HG03175 (cell line): Measurements from ENCODE around the gene CYP27C1.
A peak's percentile ranks its signal among the peaks of the same experiment; 100 is the strongest.
"Not testable (repeated sequence)": the region's sequence is repeated elsewhere in the genome, so short reads cannot be mapped to it uniquely, and the experiment has no call there.

Experiments used
- ATAC-seq: cut with Tn5 transposase; IDR thresholded peaks from one replicate; pipeline ENCODE4 v1.9.1; 2021; ENCODE audit warnings: mild to moderate bottlenecking, moderate library complexity; ENCODE audit not compliant: unreplicated experiment

CYP27C1 gene

DNA sequence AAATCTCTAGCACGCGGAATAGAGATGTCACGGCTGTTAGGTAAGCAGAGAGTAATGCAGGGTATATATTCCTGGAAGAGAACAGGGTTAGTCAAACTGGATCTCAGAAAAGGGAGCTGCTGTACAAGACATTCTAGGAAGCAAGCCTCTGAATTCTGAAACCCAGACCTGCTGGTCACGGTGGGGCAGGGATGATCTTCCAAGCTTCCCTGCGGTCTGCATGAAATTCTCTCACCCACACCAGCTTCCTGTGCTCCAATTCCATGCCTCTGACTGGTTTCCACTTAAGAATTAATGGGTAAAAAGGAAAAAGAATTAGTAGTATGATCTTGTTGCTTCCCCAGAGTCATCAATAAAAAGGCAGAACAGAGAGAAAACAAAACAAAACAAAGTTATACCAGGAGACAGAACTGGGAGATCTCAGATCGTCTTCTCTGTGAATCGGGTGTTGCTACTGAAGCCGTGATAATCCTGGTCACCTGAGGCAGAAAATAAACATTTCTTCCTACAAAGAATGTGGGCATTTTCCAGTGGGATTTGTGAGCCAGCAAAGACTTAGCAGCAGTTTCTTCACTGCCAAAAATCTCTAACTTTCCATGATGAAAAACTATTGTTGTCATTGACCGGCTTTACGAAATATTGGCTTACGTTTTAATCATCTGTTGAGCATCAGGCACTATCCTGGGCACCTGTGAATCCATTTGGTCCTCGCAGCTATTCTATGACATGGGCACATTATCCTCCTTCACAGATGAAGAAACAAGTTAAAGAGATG is 5.3 kb upstream of the CYP27C1 start:
- ATAC-seq = no peak

DNA sequence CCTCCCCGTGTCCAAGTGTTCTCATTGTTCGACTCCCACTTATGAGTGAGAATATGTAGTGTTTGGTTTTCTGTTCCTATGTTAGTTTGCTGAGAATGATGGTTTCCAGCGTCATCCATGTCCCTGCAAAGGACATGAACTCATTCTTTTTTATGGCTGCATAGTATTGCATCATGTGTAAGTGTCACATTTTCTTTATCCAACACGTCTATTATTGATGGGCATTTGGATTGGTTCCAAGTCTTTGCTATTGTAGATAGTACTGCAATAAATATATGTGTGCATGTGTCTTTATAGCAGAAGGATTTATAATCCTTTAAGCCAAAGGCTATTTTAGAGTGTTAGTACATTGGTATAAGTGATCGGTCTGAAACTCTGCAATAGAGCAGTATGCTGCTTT is 4.0 kb upstream of the CYP27C1 start:
- not testable (repeated sequence) for ATAC-seq

DNA sequence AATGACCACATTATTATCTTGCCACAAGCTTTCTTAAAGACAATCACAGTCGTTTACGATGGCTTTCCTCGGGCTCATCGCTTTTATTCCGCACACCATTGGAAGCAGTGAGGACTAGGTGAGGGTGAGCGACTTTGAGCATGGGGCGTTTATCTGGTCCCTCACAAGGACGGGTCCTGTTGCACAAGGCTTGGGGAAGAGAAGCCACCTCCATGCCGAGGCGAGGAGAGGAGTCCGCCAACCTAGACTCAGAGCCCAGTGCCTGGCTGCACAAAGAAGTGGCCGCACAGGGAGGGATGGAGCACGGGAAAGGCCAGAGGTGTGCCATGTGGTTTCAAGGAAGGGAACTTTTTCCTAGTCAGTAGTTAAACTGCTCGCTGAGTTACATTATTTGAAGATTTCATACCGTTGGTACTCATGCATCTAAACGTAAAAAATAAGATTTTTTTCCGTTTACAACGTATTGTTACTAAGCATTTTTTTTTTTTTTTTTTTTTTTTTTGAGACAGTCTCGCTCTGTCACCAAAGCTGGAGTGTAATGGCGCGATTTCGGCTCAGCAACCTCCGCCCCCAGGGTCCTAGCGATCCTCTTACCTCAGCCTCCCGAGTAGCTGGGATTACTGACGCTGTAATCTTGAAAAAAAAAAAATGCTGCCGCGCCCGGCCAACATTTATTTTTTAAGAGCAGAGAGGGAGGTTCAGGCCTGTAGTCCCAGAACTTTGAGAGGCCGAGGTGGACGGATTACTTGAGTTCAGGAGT is 849 bp upstream of the CYP27C1 start:
- no peak for ATAC-seq

DNA sequence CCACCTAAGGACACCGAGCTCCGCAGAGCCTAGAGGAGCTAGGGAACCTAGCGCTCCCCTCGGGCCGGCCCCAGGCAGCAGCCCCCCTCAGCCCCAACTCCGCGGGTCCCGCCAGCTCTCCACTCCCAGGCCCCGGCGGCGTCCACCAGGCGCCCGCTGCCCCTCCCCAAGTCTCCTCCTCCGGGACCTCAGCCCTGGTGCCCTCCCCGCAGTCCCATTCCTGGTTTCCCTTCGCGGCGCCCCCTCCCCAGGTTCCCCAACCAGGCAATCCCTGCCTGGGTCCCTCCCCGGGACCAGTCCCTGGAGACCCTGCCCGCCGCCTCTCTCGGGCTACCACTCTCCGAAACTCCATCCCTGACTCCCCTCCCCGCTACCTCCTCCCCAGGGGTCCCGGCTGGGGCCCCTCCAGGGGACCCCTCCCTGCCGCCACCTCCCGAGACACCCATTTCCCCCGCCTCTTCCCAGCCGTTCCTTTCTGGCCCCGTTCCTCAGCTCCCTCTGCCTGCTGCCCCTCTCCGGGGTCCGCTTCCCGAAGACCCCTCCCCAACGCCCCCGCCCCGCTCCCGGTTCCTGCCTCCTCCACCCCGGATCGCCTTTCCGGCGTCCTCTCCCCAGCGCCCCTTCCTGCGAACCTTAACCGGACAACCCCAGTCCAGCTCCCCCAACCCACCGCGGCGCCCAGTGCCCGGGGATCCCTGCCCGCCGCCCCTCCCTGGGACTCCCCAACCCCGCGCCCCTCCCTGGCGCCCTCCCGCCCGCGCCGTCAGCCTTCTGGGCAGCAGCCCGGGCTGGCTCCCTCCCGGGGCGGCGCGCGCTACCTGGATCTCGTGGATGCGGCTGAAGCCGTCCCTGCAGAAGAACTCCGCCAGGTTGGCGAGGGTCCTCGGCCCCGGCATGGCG is 678 bp downstream of the CYP27C1 start:
- ATAC-seq = no peak

DNA sequence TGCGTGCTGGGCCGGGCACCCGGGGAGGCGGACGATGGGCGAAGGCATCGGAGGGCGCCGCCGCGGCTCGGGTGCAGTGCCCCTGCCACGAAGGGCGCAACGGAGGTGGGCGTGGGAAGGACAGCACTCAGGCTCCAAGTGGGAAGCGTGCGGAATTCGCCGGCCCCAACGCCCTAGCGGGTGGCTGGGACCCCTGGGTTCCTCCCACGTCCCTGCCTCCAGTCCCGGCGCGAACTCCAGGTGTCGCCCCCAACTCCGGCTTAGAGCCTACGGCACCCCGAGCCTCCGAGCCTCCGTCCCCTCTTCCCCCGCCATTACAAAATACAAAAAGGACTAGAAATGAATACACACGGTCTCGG is 1.3 kb downstream of the CYP27C1 start:
- no peak for ATAC-seq

DNA sequence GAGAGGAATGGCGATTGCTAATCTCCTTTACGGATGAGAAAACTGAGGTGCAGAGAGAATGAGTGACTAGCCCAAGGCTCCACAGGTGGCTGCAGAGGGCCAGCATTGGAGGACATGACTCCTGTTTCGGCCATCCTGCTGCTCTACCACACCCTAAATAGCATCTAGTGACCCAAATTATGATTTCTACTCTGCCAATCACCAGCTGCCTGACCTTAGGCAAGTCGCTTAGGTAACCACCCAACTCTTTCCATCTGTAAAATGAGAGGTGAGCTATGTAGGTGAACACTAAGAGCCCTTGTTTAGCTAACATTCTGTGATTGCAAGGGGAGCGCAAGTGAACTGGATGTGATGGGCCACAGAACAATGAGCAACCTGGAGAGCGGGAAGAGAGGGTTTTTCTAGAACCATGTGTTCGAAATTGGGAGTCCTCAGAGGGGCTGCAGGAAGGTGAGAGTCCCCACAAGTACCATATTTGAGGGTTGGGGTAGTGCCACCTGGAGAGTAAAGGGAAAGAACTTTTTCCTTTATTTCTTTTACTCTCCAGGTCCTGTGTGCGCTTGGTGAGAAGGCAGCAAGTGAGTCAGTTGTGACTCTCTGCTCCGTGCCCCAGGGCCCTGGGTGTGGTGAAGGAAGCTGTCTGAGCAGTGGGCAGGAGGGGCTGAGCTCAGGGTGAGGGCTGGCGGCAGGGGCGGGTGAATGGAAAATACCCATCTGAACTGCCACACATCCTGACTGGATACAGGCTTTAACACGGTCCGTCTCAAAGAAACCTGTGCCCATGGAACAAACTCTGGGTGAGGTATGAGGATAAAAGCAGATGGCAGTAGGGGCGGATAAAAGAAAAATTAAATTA is 2.4 kb downstream of the CYP27C1 start:
- no peak for ATAC-seq

DNA sequence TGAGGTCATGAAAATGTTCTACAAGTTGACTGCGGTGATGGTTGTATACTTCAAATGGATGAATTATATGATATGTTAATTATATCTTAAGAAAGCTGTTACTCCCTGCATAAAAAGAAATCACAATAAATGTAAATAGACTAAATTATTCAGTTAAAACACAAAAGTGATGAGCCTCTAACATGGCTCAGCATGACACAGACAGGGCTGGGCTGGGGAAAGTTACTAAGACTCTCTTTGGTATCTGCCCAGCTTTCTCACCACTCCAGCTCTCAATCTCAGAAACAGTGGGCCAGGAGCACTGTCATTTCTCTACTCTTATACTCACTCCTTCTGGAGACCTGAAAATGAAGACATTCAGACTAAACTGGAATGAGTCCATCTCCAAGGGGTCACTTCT is 3.5 kb downstream of the CYP27C1 start:
- ATAC-seq = no peak

DNA sequence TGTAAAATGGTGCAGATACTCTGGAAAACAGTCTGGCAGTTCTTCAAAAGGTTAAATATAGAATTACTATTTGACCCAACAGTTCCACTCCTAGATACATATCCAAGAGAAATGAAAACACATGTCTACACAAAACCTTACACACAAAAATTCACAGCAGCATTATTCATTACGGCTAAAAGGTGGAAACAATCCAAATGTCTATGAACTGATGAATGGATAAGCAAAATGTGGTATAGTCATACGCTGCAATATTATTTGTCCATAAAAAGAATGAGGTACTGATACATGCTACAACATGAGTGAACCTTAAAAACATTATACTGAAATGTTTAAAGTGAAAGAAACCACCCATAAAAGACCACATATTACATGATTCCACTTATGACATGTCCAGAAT is 4.0 kb downstream of the CYP27C1 start:
- ATAC-seq = no peak

DNA sequence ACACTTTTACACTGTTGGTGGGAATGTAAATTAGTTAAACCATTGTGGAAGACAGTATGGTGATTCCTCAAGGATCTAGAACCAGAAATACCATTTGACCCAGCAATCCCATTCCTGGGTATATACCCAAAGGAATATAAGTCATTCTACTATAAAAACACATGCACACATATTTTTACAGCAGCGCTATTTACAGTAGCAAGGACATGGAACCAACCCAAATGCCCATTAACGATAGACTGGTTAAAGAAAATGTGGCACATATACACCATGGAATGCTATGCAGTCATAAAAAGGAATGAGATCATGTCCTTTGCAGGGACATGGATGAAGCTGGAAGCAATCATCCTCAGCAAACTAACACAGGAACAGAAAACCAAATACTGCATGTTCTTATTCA is 5.9 kb downstream of the CYP27C1 start:
- ATAC-seq = not testable (repeated sequence)

DNA sequence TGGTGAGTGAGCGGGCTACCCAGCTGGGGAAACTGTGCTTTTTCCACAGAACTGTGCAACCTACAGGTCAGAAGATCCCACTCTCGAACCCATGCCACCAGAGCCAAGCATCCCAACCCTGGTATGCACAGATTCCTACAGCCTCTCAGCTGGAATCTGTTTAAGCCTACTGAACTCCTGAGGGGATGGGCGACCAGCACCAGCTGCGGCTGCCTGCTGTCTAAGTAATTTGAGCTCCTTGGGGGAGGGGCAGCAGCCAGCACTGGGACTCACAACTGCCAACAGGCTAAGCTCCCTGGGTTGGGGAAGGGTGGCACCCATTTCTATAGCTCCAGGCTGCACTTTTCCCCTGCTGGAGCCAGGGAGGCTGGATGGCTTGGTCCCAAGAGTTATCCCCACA is 11.8 kb downstream of the CYP27C1 start:
- ATAC-seq = no peak

DNA sequence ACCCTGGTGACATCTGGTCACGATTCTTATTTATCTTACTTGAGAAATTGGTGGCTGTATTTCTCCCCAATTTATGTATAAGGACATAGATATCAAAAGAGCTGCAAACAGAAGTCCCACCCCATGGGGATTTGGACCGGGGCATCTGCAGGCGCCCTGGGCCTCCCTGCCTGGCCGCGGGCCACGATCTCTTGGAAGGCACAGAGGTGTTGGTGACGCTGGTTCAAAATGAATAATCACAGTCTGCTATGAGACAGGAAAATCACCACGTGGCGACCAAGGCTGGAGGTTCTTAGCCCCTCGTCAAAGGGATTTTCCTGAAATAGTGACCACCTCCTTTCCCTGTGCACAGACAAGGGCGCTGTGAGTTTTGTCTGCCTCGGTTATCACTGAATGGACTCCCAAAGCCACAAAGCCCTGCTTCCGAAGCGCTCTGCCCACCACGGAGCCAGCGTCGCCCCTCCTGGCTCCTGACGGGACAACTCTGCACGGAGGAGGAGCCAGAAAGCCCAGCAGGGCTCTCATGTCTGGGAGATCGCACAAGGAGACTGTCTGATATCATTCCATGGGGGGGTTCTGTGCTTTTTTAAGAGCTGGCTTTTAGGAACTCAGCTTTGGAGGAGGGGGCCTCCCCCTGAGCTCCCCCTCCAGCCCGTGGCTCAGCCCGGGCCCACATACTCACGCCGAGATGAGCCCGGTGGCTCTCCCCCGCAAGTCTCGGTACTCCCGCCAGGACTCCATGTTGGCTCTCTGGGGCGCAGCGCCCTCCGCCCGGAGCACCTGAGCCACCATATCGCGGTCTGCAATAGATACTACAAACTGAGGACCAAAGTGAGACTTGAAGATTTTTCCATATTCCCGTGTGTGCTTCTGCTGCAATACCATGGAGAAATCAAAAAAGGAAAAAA is 14.6 kb downstream of the CYP27C1 start:
- no peak for ATAC-seq

DNA sequence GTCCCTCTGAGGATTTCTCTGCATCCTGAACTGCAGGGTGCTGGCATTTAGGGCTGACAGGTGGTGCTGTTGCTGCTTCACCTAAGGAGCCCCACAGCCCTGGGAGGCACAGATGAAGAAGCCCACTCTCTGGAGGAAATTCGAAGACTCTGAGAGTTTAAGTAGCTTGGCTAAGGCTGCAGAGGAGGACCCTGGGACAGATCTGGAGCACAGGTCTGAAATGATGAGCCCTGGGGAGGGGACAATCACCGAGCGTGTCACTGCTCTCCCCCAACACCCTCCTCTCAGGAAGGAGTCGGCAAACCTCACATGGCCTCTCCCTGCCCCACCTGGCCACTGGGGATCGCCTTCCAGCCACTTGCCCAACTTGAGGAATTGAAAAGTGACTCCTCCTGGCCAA is 18.6 kb downstream of the CYP27C1 start:
- ATAC-seq = no peak

DNA sequence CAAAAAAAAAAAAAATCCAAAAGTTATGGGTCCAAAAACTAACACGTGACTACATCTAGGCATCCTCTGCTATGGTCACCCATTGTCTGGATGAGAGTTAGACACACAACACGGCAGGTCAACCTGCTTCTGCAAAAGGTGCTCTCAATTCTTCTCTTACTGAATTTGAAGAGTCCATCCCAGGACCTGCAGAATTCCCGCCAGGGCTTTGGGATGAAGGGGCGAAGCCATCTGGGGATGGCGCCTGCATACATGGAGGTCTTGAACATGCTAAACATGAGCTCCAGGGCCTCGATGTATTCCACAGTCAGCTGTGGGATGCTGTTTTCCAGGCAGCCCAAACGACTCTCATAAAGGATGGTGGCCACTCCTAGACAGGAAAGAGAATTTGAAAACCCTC is 19.1 kb downstream of the CYP27C1 start:
- no peak for ATAC-seq

DNA sequence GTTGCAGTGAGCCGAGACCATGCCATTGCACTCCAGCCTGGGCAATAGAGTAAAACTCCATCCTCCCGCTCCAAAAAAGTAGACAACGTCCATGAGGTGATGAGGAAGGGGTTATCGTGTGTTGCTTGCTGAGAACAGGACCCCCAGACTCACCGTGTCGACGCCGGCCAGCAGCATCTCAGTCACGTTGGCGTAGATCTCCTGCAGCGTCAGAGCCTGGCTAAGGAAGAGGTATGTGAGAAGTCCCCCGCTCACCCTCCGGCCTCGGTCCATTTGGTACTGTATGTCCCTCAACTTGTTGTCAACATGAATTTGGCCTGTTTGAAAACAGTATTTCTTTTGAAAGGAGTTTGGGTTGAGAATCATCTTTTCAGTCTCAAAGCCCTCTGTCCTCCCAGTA is 20.9 kb downstream of the CYP27C1 start:
- no peak for ATAC-seq

DNA sequence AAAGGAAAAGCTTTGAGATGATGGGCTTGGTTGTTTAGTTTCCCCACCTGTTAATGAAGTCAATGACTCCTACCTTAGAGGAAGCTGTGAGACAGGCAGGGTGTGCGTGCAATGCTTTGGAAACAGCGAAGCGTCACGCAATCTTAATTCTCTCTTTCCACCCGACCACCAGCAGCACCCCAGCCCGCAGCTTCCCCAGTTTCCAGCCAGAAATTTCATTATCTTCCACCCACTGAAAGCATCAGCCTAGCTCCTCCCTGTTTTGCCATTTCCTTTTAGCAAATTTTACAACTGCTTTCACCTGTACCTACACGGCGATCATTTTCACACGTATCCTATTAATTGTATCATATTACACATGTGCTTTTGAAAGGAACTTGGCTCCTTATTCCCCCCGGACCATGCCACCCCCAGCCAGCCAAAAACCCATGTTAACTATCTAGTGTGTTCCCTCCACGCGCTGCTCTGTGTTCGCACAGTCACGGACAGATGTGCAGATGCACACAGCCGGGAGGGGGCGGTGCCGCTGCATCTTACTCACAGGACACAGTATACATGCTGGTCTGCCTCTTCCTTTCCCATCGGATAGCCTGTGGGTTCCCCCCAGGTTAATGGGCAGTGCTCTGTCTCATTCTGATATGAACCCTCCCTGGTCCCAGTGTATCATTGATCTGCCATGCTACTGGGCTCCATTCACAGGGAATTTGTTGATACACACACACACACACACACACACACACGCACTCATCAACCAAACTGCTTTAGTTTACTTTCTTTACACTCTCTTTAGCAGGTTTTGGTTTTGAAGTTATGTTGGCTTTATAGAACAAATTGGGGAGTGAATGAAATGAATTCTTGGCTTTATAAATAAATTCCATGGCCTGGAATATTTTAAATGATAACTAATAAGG is 22.4 kb downstream of the CYP27C1 start:
- peak; percentile 68 for ATAC-seq

DNA sequence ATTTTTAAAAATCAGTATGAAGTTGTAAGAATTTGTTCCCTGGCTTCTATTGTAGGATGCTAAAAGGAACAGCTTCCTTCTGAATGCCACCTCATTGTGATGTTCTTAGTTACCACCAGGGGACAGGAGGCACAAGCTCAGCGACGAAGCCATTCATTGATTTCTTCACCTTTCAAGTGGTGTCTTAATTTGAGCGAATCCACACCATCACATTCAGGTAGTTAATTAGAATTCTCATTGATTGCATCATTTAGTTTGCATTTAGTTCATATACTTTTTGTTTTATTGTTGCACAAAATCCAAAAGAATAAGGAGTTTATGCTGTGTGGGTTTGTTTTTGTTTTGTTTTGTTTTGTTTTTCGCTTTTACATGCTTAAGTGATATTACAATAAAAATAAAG is 23.1 kb downstream of the CYP27C1 start:
- ATAC-seq = no peak

DNA sequence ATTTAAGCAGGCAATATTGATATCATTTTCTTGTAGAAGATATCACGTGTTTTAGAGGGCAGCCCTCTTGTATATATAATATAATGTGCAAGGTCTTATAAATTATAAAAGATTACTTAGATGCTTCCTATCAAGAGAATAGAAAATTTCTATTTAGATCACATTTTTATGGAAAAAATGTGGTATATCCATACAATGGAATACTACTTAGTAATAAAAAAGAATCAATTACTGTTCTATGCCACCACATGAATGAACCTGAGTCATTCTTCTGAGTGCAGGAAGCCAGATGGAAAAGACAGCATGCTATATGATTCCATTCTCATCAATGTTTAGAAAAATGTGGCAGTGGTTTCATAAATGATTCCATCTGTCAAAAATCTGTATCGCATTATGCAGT is 23.6 kb downstream of the CYP27C1 start:
- no peak for ATAC-seq
